GM15510 (cell line): ENCODE data around the gene RACK1.

Experiments
- POLR2A ChIP-seq: IDR thresholded peaks from 3 replicates; pipeline ENCODE4 v1.6.1; 2011; ENCODE audit warnings: borderline replicate concordance; ENCODE audit not compliant: insufficient read length; ENCODE audit errors: extremely low read depth

Gene RACK1

GRCh38 chr5:181194489-181195248, 49.0 kb downstream of the RACK1 start:
- no peak for TF ChIP-seq POLR2A

GRCh38 chr5:181193656-181194055, 50.0 kb downstream of the RACK1 start:
- no peak for TF ChIP-seq POLR2A

- no peak for TF ChIP-seq POLR2A
Observed at GRCh38 chr5:181192337-181193046, 51.2 kb downstream of the RACK1 start.

- TF ChIP-seq POLR2A, result peak; percentile 68
Observed at GRCh38 chr5:181191526-181192336, 52.0 kb downstream of the RACK1 start.

- TF ChIP-seq POLR2A, result no peak
Observed at GRCh38 chr5:181190711-181191525, 52.8 kb downstream of the RACK1 start.

GRCh38 chr5:181189962-181190710, 53.6 kb downstream of the RACK1 start:
- peak; percentile 20 for TF ChIP-seq POLR2A

GRCh38 chr5:181189363-181189961, 54.2 kb downstream of the RACK1 start:
- peak; percentile 27 for TF ChIP-seq POLR2A

- no peak for TF ChIP-seq POLR2A
Observed at GRCh38 chr5:181188700-181189362, 54.9 kb downstream of the RACK1 start.

GRCh38 chr5:181187500-181188213, 56.0 kb downstream of the RACK1 start:
- TF ChIP-seq POLR2A, result peak; percentile 12

- TF ChIP-seq POLR2A, result no peak
Observed at GRCh38 chr5:181186986-181187499, 56.7 kb downstream of the RACK1 start.
